Mesenchymal stem cell (in vitro differentiated cells and primary cell): ENCODE results near the gene MCM6. TPM values are rescaled to one million over a fixed set of nuclear protein-coding genes. Genes with fewer than 3 reads are reported as not detected.

Experiments
- small RNA-seq: library from polyadenylated mRNA; stranded (forward); fragments of <200 nt; extraction: miRNeasy Mini kit (QIAGEN cat#:217004); gene quantifications from one replicate; pipeline ENCODE3, GENCODE V24; 2013; ENCODE audit warnings: low read depth

Gene MCM6

Small RNA genes within 50 kb of the gene (small RNA-seq; reads per million reads assigned to genes)
- not detected for gene RF00019
